ENCODE measurements around the gene RIOK2.

Gene RIOK2

DNA sequence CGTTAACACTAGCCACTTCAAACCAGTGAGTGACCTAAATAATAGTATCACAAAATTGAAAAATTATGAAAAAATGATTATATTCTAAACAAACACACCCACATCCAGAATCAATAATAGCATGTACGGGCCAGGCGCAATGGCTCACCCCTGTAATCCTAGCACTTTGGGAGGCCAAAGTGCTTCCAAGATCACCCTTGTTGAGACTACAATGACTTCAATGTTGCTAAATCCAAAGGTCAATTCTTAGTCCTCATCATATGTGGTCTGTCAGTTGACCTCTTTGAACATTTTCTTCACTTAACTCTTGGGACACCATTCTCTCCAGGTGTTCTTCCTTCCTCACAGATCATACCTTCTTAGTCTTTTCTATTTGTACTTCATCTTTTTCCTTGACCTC, 11.3 kb downstream of the RIOK2 start:
- Histone ChIP-seq H3K4me2 (ENCODE audit: low read length) (no peak overlapping the region), H3K4me3 (ENCODE audit: low read depth, low read length) (no peak overlapping the region), H3K27ac (no peak overlapping the region), H2AFZ (no peak overlapping the region), H3K4me1 (no peaks in the 10 kb centered on the region), H3K79me2 (no peaks in the 10 kb centered on the region), H3K36me3 (ENCODE audit: control insufficient read depth, insufficient read depth, low read length) (no peaks in the 10 kb centered on the region), H3K9me3 (ENCODE audit: control insufficient read depth, low read length) (no peaks in the 10 kb centered on the region), H3K27me3 (ENCODE audit: control insufficient read depth, insufficient read depth, low read length) (no peaks in the 10 kb centered on the region), H3K9ac (no peak overlapping the region)
- TF ChIP-seq, protein P1, sequence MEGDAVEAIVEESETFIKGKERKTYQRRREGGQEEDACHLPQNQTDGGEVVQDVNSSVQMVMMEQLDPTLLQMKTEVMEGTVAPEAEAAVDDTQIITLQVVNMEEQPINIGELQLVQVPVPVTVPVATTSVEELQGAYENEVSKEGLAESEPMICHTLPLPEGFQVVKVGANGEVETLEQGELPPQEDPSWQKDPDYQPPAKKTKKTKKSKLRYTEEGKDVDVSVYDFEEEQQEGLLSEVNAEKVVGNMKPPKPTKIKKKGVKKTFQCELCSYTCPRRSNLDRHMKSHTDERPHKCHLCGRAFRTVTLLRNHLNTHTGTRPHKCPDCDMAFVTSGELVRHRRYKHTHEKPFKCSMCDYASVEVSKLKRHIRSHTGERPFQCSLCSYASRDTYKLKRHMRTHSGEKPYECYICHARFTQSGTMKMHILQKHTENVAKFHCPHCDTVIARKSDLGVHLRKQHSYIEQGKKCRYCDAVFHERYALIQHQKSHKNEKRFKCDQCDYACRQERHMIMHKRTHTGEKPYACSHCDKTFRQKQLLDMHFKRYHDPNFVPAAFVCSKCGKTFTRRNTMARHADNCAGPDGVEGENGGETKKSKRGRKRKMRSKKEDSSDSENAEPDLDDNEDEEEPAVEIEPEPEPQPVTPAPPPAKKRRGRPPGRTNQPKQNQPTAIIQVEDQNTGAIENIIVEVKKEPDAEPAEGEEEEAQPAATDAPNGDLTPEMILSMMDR (IDR thresholded peaks at IDR 0.05): no peak

GRCh38 chr5:97167435-97167834, 15.6 kb downstream of the RIOK2 start:
- H3K4me2 ChIP-seq (ENCODE audit: low read length): no peak overlapping the region
- H3K4me1 ChIP-seq: no peaks in the 10 kb centered on the region
- H3K27me3 ChIP-seq (ENCODE audit: control insufficient read depth, insufficient read depth, low read length): no peaks in the 10 kb centered on the region
- H3K9me3 ChIP-seq (ENCODE audit: control insufficient read depth, low read length): no peaks in the 10 kb centered on the region
- H3K36me3 ChIP-seq (ENCODE audit: control insufficient read depth, insufficient read depth, low read length): no peaks in the 10 kb centered on the region
- no peak overlapping the region for H2AFZ ChIP-seq
- no peaks in the 10 kb centered on the region for H3K79me2 ChIP-seq
- TF ChIP-seq, protein P1 (IDR thresholded peaks at IDR 0.05): no peak
- no peak overlapping the region for H3K4me3 ChIP-seq (ENCODE audit: low read depth, low read length)
- no peak overlapping the region for H3K27ac ChIP-seq
- H3K9ac ChIP-seq: no peak overlapping the region

DNA sequence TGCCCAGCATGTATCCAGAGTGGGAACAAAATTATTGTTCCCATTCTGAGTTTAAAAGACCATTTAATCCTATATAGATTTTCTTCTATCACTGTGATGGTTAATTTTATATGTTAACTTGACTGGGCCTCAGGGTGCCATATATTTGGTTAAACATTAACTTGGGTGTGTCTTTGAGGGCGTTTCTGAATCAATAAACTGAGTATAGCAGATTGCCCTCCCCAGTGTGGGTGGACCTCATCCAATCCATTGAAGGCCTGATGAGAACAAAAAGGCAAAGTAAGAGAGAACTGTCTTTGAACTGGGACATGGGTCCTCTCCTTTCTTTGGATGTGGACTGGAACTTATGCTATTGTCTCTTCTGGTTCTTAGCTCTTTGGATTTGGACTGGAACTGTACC, 17.3 kb downstream of the RIOK2 start:
- TF ChIP-seq, protein P1 (IDR thresholded peaks at IDR 0.05): no peak
- Histone ChIP-seq H3K27me3 (ENCODE audit: control insufficient read depth, insufficient read depth, low read length) (no peaks in the 10 kb centered on the region), H3K9ac (no peak overlapping the region), H3K9me3 (ENCODE audit: control insufficient read depth, low read length) (no peaks in the 10 kb centered on the region), H3K36me3 (ENCODE audit: control insufficient read depth, insufficient read depth, low read length) (no peaks in the 10 kb centered on the region), H3K79me2 (no peaks in the 10 kb centered on the region), H3K27ac (no peak overlapping the region), H2AFZ (no peak overlapping the region), H3K4me3 (ENCODE audit: low read depth, low read length) (no peak overlapping the region), H3K4me2 (ENCODE audit: low read length) (no peak overlapping the region), H3K4me1 (no peaks in the 10 kb centered on the region)

DNA sequence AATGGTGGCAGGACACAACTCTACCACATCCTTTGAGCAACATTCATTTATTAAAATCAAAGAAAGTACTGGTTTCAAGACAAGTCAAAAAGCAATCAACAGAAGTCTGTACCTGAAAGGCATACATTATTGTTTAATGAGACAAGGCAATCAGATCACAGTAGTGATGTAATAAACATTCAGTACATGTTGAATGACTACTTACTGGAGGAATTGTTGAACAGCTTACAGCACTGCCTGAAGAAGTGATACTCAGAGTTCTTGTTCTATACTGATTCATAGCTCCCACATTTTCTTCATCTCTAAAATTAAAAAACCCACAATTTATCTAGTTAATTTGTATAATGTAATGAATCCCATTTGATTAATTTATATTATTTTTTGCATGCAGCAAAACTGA, 18.2 kb downstream of the RIOK2 start:
- H2AFZ ChIP-seq: no peak overlapping the region
- no peak overlapping the region for H3K4me2 ChIP-seq (ENCODE audit: low read length)
- H3K9me3 ChIP-seq (ENCODE audit: control insufficient read depth, low read length): no peaks in the 10 kb centered on the region
- no peaks in the 10 kb centered on the region for H3K4me1 ChIP-seq
- H3K27me3 ChIP-seq (ENCODE audit: control insufficient read depth, insufficient read depth, low read length): no peaks in the 10 kb centered on the region
- no peak overlapping the region for H3K4me3 ChIP-seq (ENCODE audit: low read depth, low read length)
- no peak overlapping the region for H3K27ac ChIP-seq
- no peak overlapping the region for H3K9ac ChIP-seq
- H3K36me3 ChIP-seq (ENCODE audit: control insufficient read depth, insufficient read depth, low read length): no peaks in the 10 kb centered on the region
- TF ChIP-seq, protein P1 (IDR thresholded peaks at IDR 0.05): no peak
- no peaks in the 10 kb centered on the region for H3K79me2 ChIP-seq

- Histone ChIP-seq H2AFZ (no peak overlapping the region), H3K36me3 (ENCODE audit: control insufficient read depth, insufficient read depth, low read length) (no peaks in the 10 kb centered on the region), H3K79me2 (no peaks in the 10 kb centered on the region), H3K4me1 (no peaks in the 10 kb centered on the region), H3K4me3 (ENCODE audit: low read depth, low read length) (no peak overlapping the region), H3K27me3 (ENCODE audit: control insufficient read depth, insufficient read depth, low read length) (no peaks in the 10 kb centered on the region), H3K27ac (no peak overlapping the region), H3K4me2 (ENCODE audit: low read length) (no peak overlapping the region), H3K9ac (no peak overlapping the region), H3K9me3 (ENCODE audit: control insufficient read depth, low read length) (no peaks in the 10 kb centered on the region)
- TF ChIP-seq, protein P1 (IDR thresholded peaks at IDR 0.05): no peak
These were observed 19.2 kb downstream of the RIOK2 start for GRCh38 chr5:97163790-97164285.

Data from parathyroid adenoma (tissue), 2 donors.